Stomach (tissue), 4 donors: ENCODE results near the gene MPP3.

Source experiments
- CTCF ChIP-seq, 7 experiments: fragments of 450-650 bp in 4 of 7; fragments of 200-600 bp in 3 of 7; sonication (generic) in 3 of 7; IDR thresholded peaks; one replicate each; pipeline ENCODE4 v1.5.1; 2016 to 2019; ENCODE audit warnings: antibody characterized with exemption in 7 of 7, control low read depth in 2 of 7, mild to moderate bottlenecking in 1 of 7
- EP300 ChIP-seq: sonication (generic); formaldehyde crosslinking; IDR thresholded peaks from one replicate; pipeline ENCODE4 v1.6.1; 2017; ENCODE audit warnings: antibody characterized with exemption
- POLR2A ChIP-seq, 4 donors: fragments of 450-650 bp; IDR thresholded peaks; one replicate each; pipeline ENCODE4 v1.6.1; 2016; ENCODE audit warnings: antibody characterized with exemption in 4 of 4, control low read depth in 2 of 4, mild to moderate bottlenecking in 1 of 4, moderate library complexity in 1 of 4
- POLR2AphosphoS5 ChIP-seq, 3 donors: sonication (generic); formaldehyde crosslinking; IDR thresholded peaks; one replicate each; pipeline ENCODE4 v1.6.1; 2016; ENCODE audit warnings: antibody characterized with exemption in 3 of 3

GRCh38 chr17:43771463-43771862, 61.5 kb downstream of the MPP3 start:
- TF ChIP-seq CTCF (IDR thresholded peaks at IDR 0.05) (no peak), EP300 (no peak), POLR2A (IDR thresholded peaks at IDR 0.05) (no peak), POLR2AphosphoS5 (IDR thresholded peaks at IDR 0.05) (no peak)
